Spleen (tissue), 7 donors: ENCODE results near the gene NPR2.

Experiments used
- POLR2A ChIP-seq, 3 donors: fragments of 450-650 bp; IDR thresholded peaks; one replicate each; pipeline ENCODE4 v1.5.1; 2017; ENCODE audit warnings: antibody characterized with exemption in 3 of 3, mild to moderate bottlenecking in 1 of 3
- POLR2AphosphoS5 ChIP-seq, 3 donors: sonication (generic); formaldehyde crosslinking; IDR thresholded peaks; one replicate each; pipeline ENCODE4 v1.5.1; 2017; ENCODE audit warnings: antibody characterized with exemption in 3 of 3
- TF ChIP-seq, protein P1 (sequence below), 11 experiments: fragments of 200-600 bp in 7 of 11; fragments of 450-650 bp in 4 of 11; sonication (generic) in 4 of 11; IDR thresholded peaks in 8 of 11; conservative IDR thresholded peaks in 3 of 11; 1 replicate in 7 of 11; 2 replicates in 4 of 11; pipeline versions ENCODE4 v1.4.0 to v1.8.0; 2016 to 2021; ENCODE audit warnings: antibody characterized with exemption in 11 of 11, inconsistent platforms in 4 of 11, mild to moderate bottlenecking in 1 of 11
- donor health status: DM: no; HTN: no; CAD: no; lungs with moderate emphysema.
- donor health status: DM: no; HTN: no; CAD: no.
- donor health status: DM: no; HTN: no; CAD: no.

GRCh38 chr9:35828716-35829083, 37.3 kb downstream of the NPR2 start, which contains the start of gene FAM221B:
- TF ChIP-seq, protein P1, sequence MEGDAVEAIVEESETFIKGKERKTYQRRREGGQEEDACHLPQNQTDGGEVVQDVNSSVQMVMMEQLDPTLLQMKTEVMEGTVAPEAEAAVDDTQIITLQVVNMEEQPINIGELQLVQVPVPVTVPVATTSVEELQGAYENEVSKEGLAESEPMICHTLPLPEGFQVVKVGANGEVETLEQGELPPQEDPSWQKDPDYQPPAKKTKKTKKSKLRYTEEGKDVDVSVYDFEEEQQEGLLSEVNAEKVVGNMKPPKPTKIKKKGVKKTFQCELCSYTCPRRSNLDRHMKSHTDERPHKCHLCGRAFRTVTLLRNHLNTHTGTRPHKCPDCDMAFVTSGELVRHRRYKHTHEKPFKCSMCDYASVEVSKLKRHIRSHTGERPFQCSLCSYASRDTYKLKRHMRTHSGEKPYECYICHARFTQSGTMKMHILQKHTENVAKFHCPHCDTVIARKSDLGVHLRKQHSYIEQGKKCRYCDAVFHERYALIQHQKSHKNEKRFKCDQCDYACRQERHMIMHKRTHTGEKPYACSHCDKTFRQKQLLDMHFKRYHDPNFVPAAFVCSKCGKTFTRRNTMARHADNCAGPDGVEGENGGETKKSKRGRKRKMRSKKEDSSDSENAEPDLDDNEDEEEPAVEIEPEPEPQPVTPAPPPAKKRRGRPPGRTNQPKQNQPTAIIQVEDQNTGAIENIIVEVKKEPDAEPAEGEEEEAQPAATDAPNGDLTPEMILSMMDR (IDR thresholded peaks at IDR 0.05 in 8 of 11, conservative IDR thresholded peaks at IDR 0.05 in 3 of 11), result no peak
- TF ChIP-seq POLR2A (IDR thresholded peaks at IDR 0.05), result no peak
- TF ChIP-seq POLR2AphosphoS5 (IDR thresholded peaks at IDR 0.05), result no peak
